Kidney (tissue), 22 donors: ENCODE measurements around the gene FBXO30. TPM values are rescaled to one million over a fixed set of nuclear protein-coding genes. Genes with fewer than 3 reads are reported as not detected.

Experiments used
- DNase-seq, 5 donors: peaks; one replicate each; pipeline ENCODE4 v3.0.0-alpha.2; 2013 to 2020
- FAIRE-seq: peaks from 2 replicates; lab custom pipeline; 2012; peaks lifted over from hg19 to GRCh38; lab: Jason Lieb, UNC
- H3K27ac ChIP-seq, 2 donors: one replicate each; pipeline ENCODE4 v1.7.0; 2013; ENCODE audit warnings: low read depth in 2 of 2, low read length in 2 of 2, inconsistent platforms in 1 of 2
- H3K27me3 ChIP-seq: one replicate; pipeline ENCODE4 v1.7.1; 2013; ENCODE audit warnings: low read length, inconsistent platforms; ENCODE audit not compliant: control insufficient read depth, insufficient read depth
- H3K36me3 ChIP-seq, 3 donors: one replicate each; pipeline versions ENCODE4 v1.7.0 to v1.7.1; 2013; ENCODE audit warnings: low read length in 3 of 3, control low read depth in 1 of 3, inconsistent platforms in 1 of 3; ENCODE audit not compliant: insufficient read depth in 3 of 3, control insufficient read depth in 2 of 3
- H3K4me1 ChIP-seq, 3 donors: one replicate each; pipeline versions ENCODE4 v1.7.0 to v1.7.1; 2013; ENCODE audit warnings: low read length in 3 of 3, inconsistent platforms in 1 of 3, low read depth in 1 of 3; ENCODE audit not compliant: control insufficient read depth in 2 of 3, insufficient read depth in 2 of 3
- H3K4me3 ChIP-seq, 3 donors: one replicate each; pipeline versions ENCODE4 v1.7.0 to v1.8.1; 2013; ENCODE audit warnings: low read length in 3 of 3, control low read depth in 1 of 3, inconsistent platforms in 1 of 3
- H3K9ac ChIP-seq, 3 donors: one replicate each; pipeline versions ENCODE4 v1.7.0 to v1.7.1; 2013; ENCODE audit warnings: low read length in 3 of 3, control low read depth in 1 of 3, inconsistent platforms in 1 of 3
- H3K9me3 ChIP-seq, 3 donors: one replicate each; pipeline versions ENCODE4 v1.7.0 to v1.7.1; 2013; ENCODE audit warnings: low read length in 3 of 3, control low read depth in 1 of 3, inconsistent platforms in 1 of 3; ENCODE audit not compliant: control insufficient read depth in 2 of 3, insufficient read depth in 1 of 3
- intact Hi-C: fragments of 100-400 bp; cut with DNase I; formaldehyde crosslinking; loops from one replicate; pipeline ENCODE4 v1.11.1; 2022
- long read RNA-seq, 10 donors: library from polyadenylated mRNA in 1 of 10; unstranded in 1 of 10; transcript quantifications; one replicate each; pipeline ENCODE4 v2.0.0 and lab custom pipeline, GENCODE V29; 2021 to 2026
- polyA plus RNA-seq: library from polyadenylated mRNA; stranded (reverse); fragments of 350-450 nt; fragmentation: Illumina TruSeq; extraction: RNeasy Lipid Tissue Mini Kit (QIAGEN cat#74804); gene quantifications from one replicate; pipeline ENCODE4 v1.2.3, GENCODE V29; 2014; ENCODE audit warnings: low read depth, low replicate concordance; ENCODE audit not compliant: insufficient read depth
- total RNA-seq: library from RNA; stranded (reverse); fragmentation: NEBNext Ultra II Directional; extraction: Animal tissue kit (Norgen Biotek cat#: 25700); gene quantifications from one replicate; pipeline ENCODE4 v1.2.1, GENCODE V29; 2021
- TF ChIP-seq, protein P1 (sequence below): IDR thresholded peaks from 3 replicates; pipeline ENCODE4 v1.5.1; 2012; ENCODE audit warnings: mild to moderate bottlenecking, moderate library complexity, borderline replicate concordance; ENCODE audit not compliant: insufficient read depth; ENCODE audit errors: extremely low read depth
- donor health status: control.
- donor health status: control.
- donor health status: control.
- donor health status: control.
- donor health status: control.
- donor health status: DM: yes; HTN: yes; CAD: no.
- donor health status: Normal renal cell carcinoma (clear cell type).

Gene FBXO30, protein sequence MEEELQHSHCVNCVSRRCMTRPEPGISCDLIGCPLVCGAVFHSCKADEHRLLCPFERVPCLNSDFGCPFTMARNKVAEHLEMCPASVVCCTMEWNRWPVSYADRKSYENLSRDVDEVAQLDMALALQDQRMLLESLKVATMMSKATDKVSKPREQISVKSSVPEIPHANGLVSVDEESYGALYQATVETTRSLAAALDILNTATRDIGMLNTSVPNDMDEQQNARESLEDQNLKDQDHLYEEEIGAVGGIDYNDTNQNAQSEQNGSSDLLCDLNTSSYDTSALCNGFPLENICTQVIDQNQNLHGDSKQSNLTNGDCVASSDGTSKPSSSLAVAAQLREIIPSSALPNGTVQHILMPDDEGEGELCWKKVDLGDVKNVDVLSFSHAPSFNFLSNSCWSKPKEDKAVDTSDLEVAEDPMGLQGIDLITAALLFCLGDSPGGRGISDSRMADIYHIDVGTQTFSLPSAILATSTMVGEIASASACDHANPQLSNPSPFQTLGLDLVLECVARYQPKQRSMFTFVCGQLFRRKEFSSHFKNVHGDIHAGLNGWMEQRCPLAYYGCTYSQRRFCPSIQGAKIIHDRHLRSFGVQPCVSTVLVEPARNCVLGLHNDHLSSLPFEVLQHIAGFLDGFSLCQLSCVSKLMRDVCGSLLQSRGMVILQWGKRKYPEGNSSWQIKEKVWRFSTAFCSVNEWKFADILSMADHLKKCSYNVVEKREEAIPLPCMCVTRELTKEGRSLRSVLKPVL
- 8.2 TPM for total RNA-seq
- polyA plus RNA-seq: 2.5 TPM
- long read RNA-seq, donor 1, full-length matches to known transcripts: 2 of 2 reads
- long read RNA-seq, donor 1, partial matches to known transcripts: 0 of 2 reads
- long read RNA-seq, donor 1, other reads (novel, unspliced or antisense): 0 of 2 reads
- long read RNA-seq, donor 2, full-length matches to known transcripts: 2 of 9 reads
- long read RNA-seq, donor 2, partial matches to known transcripts: 7 of 9 reads
- long read RNA-seq, donor 2, other reads (novel, unspliced or antisense): 0 of 9 reads
- long read RNA-seq, donor 3, full-length matches to known transcripts: 1 of 1 reads
- long read RNA-seq, donor 3, partial matches to known transcripts: 0 of 1 reads
- long read RNA-seq, donor 3, other reads (novel, unspliced or antisense): 0 of 1 reads
- long read RNA-seq, donor 4, full-length matches to known transcripts: 4 of 13 reads
- long read RNA-seq, donor 4, partial matches to known transcripts: 9 of 13 reads
- long read RNA-seq, donor 4, other reads (novel, unspliced or antisense): 0 of 13 reads
- long read RNA-seq, donor 5: 0 reads
- long read RNA-seq, donor 6, partial matches to known transcripts: 5 of 5 reads
- long read RNA-seq, donor 6, other reads (novel, unspliced or antisense): 0 of 5 reads
- long read RNA-seq, donor 7, full-length matches to known transcripts: 16 of 18 reads
- long read RNA-seq, donor 7, partial matches to known transcripts: 1 of 18 reads
- long read RNA-seq, donor 7, other reads (novel, unspliced or antisense): 1 of 18 reads
- long read RNA-seq, donor 8, partial matches to known transcripts: 5 of 5 reads
- long read RNA-seq, donor 8, other reads (novel, unspliced or antisense): 0 of 5 reads
- long read RNA-seq, donor 9, full-length matches to known transcripts: 1 of 1 reads
- long read RNA-seq, donor 9, partial matches to known transcripts: 0 of 1 reads
- long read RNA-seq, donor 9, other reads (novel, unspliced or antisense): 0 of 1 reads
- long read RNA-seq, donor 10, full-length matches to known transcripts: 1 of 11 reads
- long read RNA-seq, donor 10, partial matches to known transcripts: 10 of 11 reads
- long read RNA-seq, donor 10, other reads (novel, unspliced or antisense): 0 of 11 reads

DNA sequence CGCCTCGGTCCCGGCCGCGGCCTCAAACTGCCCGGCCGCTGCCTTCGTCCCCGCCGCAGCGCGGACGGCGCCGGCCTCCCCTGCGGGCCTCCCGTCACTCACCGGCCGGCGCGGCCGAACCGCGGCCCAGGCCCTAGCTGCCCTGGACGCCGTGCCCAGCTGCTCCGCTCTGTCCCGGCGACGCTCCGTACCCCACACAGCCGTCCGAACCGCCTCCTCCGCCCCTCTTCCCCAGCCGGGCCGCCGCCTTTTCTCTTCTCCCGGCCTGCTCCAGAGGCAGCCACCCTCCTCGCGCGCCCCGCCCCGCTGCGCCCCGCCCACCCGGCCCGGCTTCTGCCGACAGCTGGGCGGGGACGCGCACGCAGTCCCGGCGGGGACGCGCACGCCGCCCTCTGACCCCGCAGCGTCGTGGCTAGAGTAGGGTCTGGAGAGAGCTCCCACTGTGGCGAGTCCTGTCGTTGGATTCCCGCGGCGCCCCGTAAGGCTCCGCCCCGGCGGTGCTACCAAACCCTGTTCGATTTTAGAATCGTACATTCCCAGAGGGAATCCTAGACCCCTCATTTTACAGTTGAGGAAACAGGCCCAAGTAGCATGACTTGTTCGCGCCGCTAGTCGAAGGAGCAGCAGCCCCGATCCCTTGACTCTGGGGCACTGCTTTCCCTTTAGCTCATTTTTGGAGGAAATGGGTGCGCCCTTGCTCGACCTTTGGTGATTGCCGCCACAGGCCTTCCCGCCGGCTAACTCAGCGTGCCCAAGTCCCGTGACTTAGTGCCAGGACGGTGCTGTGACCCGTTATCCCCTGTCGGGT lies at the start of gene FBXO30:
FBXO30 (minus strand) TSS at position 295 of the 808 bp plus-strand sequence. CDS start 8,390 bp downstream, outside the sequence.
- Histone ChIP-seq H3K4me1 (peaks cover 0 to 7% (median 4%) of the 10 kb centered on the region in 3 donors), H3K9me3 (no peaks in the 10 kb centered on the region), H3K4me3 (peak within 1 kb of the TSS; percentile 94 to 98 (median 94)), H3K36me3 (no peaks in the 10 kb centered on the region), H3K27me3 (no peaks in the 10 kb centered on the region), H3K9ac (peak within 1 kb of the TSS; percentile 79 to 92 (median 89)), H3K27ac (peak within 1 kb of the TSS; percentile 92 to 95)
- FAIRE-seq: no peak
- peak; percentile 94 to 97 (median 96) for DNase-seq
- TF ChIP-seq, protein P1, sequence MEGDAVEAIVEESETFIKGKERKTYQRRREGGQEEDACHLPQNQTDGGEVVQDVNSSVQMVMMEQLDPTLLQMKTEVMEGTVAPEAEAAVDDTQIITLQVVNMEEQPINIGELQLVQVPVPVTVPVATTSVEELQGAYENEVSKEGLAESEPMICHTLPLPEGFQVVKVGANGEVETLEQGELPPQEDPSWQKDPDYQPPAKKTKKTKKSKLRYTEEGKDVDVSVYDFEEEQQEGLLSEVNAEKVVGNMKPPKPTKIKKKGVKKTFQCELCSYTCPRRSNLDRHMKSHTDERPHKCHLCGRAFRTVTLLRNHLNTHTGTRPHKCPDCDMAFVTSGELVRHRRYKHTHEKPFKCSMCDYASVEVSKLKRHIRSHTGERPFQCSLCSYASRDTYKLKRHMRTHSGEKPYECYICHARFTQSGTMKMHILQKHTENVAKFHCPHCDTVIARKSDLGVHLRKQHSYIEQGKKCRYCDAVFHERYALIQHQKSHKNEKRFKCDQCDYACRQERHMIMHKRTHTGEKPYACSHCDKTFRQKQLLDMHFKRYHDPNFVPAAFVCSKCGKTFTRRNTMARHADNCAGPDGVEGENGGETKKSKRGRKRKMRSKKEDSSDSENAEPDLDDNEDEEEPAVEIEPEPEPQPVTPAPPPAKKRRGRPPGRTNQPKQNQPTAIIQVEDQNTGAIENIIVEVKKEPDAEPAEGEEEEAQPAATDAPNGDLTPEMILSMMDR: peak; percentile 2
- intact Hi-C loops: no loop called here

DNA sequence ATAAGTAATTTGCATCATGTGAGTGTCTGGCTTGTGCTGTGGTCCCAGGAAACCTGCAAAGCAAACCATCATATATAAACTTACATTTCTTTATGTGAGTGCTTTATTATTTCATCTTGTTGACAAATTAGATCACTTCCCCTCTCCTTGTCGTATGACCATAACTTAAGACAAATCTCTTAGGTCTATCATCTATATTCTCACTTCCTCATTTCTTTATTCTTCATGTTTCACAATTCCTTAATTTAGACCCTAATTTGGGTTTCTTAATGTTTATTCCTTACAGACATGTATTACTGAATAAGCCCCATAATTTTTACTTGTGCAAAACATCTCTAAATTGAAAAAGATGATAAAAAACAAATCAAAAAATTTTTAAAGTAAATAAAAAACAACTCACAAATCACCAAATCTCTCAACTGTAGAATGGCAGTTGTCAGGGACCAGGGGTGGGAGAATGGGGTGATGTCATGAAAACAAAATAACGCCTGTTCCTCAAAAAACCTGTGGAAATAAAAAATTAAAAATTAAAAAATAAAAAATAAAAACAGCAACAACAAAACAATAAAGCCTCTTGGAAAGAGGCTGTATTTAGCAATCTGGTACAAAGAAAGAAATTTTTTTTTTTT lies 49.5 kb upstream of the FBXO30 start:
- no peak overlapping the region for H3K27ac ChIP-seq
- intact Hi-C loops: no loop called here
- H3K9me3 ChIP-seq: peaks cover 0 to 7% (median 0%) of the 10 kb centered on the region in 3 donors
- H3K36me3 ChIP-seq: no peaks in the 10 kb centered on the region
- no peaks in the 10 kb centered on the region for H3K4me1 ChIP-seq
- H3K9ac ChIP-seq: no peak overlapping the region
- TF ChIP-seq, protein P1: no peak
- no peak overlapping the region for H3K4me3 ChIP-seq
- H3K27me3 ChIP-seq: no peaks in the 10 kb centered on the region
- FAIRE-seq (no peak), DNase-seq (no peak)
